Mucosa of descending colon (tissue), 3 donors: Measurements from ENCODE around the gene PATL2. TPM values are rescaled to one million over a fixed set of nuclear protein-coding genes. Genes with fewer than 3 reads are reported as not detected.
"Not testable (repeated sequence)": the region's sequence is repeated elsewhere in the genome, so short reads cannot be mapped to it uniquely, and the experiment has no call there.

Source experiments
- ATAC-seq: fragments of 200-7000 bp; cut with Tn5 transposase; one replicate; pipeline ENCODE4 v1.9.1; 2020; ENCODE audit warnings: mild to moderate bottlenecking, moderate library complexity
- DNase-seq, 3 donors: peaks; one replicate each; pipeline ENCODE4 v3.0.0-alpha.2; 2020
- H3K36me3 ChIP-seq: fragments of 200-600 bp; one replicate; pipeline ENCODE4 v1.8.0; 2021; ENCODE audit warnings: low read depth, mild to moderate bottlenecking
- H3K4me1 ChIP-seq: fragments of 200-600 bp; one replicate; pipeline ENCODE4 v1.8.0; 2021; ENCODE audit warnings: low read depth, mild to moderate bottlenecking
- H3K4me3 ChIP-seq: fragments of 200-600 bp; one replicate; pipeline ENCODE4 v1.8.0; 2021; ENCODE audit warnings: mild to moderate bottlenecking
- H3K9me3 ChIP-seq: fragments of 200-600 bp; one replicate; pipeline ENCODE4 v1.8.0; 2021; ENCODE audit warnings: mild to moderate bottlenecking
- intact Hi-C, 2 donors: fragments of 100-400 bp; cut with DNase I in 1 of 2; cut with micrococcal nuclease in 1 of 2; formaldehyde crosslinking; loops; one replicate each; pipeline versions ENCODE4 v1.11.0 to v1.11.1; 2022; cut with DNase I, micrococcal nuclease
- total RNA-seq, 3 donors: library from RNA; stranded (reverse); fragmentation: NEBNext Ultra II Directional in 2 of 3; extraction: Animal tissue kit (Norgen Biotek cat#: 25700) in 2 of 3; gene quantifications; one replicate each; pipeline versions ENCODE4 v1.2.1 to v1.2.4, GENCODE V29; 2021 to 2023
- TF ChIP-seq, protein P1 (sequence below): fragments of 200-600 bp; IDR thresholded peaks from one replicate; pipeline ENCODE4 v1.8.0; 2022; ENCODE audit warnings: antibody characterized with exemption, mild to moderate bottlenecking
- donor health status: DM: no; HTN: no; CAD: no; lungs with moderate emphysema.
- donor health status: DM: no; HTN: no; CAD: no.
- donor health status: DM: no; HTN: yes; CAD: no.

Gene PATL2
- total RNA-seq, 3 donors from 2014 or later = 3.9 to 6.4 (median 4.4) TPM

- TF ChIP-seq, protein P1, sequence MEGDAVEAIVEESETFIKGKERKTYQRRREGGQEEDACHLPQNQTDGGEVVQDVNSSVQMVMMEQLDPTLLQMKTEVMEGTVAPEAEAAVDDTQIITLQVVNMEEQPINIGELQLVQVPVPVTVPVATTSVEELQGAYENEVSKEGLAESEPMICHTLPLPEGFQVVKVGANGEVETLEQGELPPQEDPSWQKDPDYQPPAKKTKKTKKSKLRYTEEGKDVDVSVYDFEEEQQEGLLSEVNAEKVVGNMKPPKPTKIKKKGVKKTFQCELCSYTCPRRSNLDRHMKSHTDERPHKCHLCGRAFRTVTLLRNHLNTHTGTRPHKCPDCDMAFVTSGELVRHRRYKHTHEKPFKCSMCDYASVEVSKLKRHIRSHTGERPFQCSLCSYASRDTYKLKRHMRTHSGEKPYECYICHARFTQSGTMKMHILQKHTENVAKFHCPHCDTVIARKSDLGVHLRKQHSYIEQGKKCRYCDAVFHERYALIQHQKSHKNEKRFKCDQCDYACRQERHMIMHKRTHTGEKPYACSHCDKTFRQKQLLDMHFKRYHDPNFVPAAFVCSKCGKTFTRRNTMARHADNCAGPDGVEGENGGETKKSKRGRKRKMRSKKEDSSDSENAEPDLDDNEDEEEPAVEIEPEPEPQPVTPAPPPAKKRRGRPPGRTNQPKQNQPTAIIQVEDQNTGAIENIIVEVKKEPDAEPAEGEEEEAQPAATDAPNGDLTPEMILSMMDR = no peak
- DNase-seq (peak in 2 of 3 donors; percentile 39 to 71), ATAC-seq (no peak)
- Histone ChIP-seq H3K36me3 (peaks cover under 1% of the 10 kb centered on the region), H3K9me3 (no peaks in the 10 kb centered on the region), H3K4me3 (peak overlapping the region; percentile 98), H3K4me1 (peaks cover 36% of the 10 kb centered on the region)
- intact Hi-C loops = no loop called here
Measured at GRCh38 chr15:44710236-44711095, 657 bp downstream of the PATL2 start.

DNA sequence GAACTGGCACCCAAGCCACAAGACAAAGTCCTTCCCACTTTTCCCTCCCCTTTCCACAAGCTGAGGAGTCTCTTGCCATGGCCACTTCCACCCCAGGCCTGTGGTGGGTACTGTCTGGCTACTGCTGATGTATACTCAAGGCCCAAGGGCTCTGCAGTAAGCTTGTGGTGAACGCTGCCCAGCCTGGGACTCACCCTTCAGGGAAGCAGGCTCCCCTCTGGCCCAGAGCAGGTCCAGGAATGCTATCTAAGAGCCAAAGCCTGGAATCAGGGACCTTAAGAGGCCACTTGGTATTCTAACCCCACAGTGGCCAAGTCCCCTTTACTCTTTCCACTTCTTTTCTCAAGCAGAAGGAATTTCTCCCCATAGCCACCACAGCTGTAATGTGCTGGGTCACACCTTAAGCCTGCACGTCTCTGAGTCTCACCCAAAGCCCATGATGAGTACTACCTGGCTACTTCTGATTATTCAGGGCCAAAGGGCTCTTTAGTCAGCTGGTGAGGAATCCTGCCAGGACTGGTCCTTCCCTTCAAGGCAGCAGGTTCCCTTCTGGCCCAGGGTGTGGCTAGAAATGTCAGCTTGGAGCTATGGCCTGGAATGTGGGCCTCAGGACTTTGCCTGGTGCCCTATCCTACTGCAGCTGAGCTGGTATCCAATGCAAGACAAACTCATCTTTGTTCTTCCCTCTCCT lies 4.0 kb downstream of the PATL2 start:
- intact Hi-C loops = no loop called here
- Histone ChIP-seq H3K36me3 (no peaks in the 10 kb centered on the region), H3K4me1 (peaks cover 24% of the 10 kb centered on the region), H3K4me3 (no peak overlapping the region), H3K9me3 (peaks cover 4% of the 10 kb centered on the region)
- TF ChIP-seq, protein P1 = no peak
- ATAC-seq = peak; percentile 68
- peak; percentile 71 to 89 (median 76) for DNase-seq

GRCh38 chr15:44706401-44706800 lies 4.7 kb downstream of the PATL2 start:
- H3K9me3 ChIP-seq = peaks cover 4% of the 10 kb centered on the region
- H3K4me3 ChIP-seq = no peak overlapping the region
- ATAC-seq (no peak), DNase-seq (no peak)
- intact Hi-C loops = no loop called here
- TF ChIP-seq, protein P1 = no peak
- H3K4me1 ChIP-seq = peaks cover 24% of the 10 kb centered on the region
- no peaks in the 10 kb centered on the region for H3K36me3 ChIP-seq

DNA sequence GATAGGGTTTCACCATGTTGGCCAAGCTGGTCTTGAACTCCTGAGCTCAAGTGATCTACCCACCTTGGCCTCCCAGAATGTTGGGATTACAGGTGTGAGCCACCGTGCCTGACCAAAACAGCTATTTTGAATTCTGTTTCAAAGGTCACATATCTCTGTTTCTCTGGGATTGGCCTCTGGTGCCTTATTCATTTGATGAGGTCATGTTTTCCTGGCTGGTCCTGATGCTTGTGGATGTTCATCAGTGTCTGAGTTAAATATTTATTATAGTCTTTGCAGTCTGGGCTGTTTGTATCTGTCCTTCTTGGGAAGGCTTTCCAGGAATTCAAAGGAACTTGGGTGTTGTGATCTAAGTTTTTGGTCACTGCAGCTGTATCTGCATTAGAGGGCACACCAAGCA lies 5.1 kb downstream of the PATL2 start:
- DNase-seq = no peak
- Histone ChIP-seq H3K9me3 (peaks cover 4% of the 10 kb centered on the region), H3K4me3 (no peak overlapping the region), H3K36me3 (no peaks in the 10 kb centered on the region), H3K4me1 (peaks cover 24% of the 10 kb centered on the region)
- intact Hi-C loops = no loop called here
- TF ChIP-seq, protein P1 = no peak
- no peak for ATAC-seq

DNA sequence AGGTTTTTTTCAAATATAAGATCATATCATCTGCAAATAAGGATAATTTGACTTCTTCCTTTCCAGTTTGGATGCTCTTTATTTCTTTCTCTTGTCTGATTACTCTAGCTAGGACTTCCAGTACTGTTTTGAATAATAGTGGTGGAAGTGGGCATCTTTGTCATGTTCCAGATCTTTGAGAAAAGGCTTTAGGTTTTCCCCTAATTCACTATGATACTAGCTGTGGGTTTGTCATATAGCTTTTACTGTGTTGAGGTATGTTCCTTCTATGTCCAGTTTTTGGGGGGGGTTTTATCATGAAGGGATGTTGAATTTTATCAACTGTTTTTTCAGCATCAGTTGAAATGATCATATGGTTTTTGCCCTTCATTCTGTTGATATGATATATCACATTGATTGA lies 10.4 kb downstream of the PATL2 start:
- H3K4me1 ChIP-seq, H3K9me3 ChIP-seq, H3K4me3 ChIP-seq, intact Hi-C loops, ATAC-seq, H3K36me3 ChIP-seq, DNase-seq: not testable (repeated sequence)

DNA sequence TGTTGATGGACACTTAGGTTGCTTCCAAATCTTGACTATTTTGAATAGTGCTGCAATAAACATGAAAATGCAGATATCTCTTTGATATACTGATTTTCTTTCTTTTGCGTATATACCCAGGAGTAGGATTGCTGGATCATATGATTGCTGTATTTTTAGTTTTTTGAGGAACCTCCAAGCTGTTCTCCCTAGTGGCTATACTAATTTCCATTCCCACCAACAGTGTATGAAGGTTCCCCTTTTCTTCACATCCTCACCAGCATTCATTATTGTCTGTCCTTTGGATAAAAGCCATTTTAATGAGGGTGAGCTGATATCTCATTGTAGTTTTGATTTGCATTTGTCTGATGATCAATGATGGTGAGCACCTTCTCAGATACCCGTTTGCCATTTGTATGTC lies 12.5 kb downstream of the PATL2 start:
- peaks cover 3% of the 10 kb centered on the region for H3K9me3 ChIP-seq
- no peaks in the 10 kb centered on the region for H3K4me1 ChIP-seq
- DNase-seq (no peak), ATAC-seq (no peak)
- intact Hi-C loops = no loop called here
- TF ChIP-seq, protein P1 = no peak
- H3K36me3 ChIP-seq = no peaks in the 10 kb centered on the region
- H3K4me3 ChIP-seq = no peak overlapping the region
